SU-DHL-6 (cell line): ENCODE results near the gene SIRPA.

Source experiments
- H2AFZ ChIP-seq: fragments of 200-600 bp; sonication (generic); 2 replicates; pipeline ENCODE4 v1.6.1; 2014; ENCODE audit warnings: low read depth, mild to moderate bottlenecking, moderate library complexity, mixed read lengths, antibody characterized with exemption, low read length; ENCODE audit not compliant: severe bottlenecking
- H3F3A ChIP-seq: fragments of 200-600 bp; shearing (Covaris generic); 2 replicates; pipeline ENCODE4 v1.6.0; 2016; ENCODE audit warnings: antibody characterized with exemption, mild to moderate bottlenecking; ENCODE audit not compliant: insufficient read depth
- H3K27ac ChIP-seq: fragments of 200-600 bp; sonication (generic); 2 replicates; pipeline ENCODE4 v1.5.1; 2016; ENCODE audit warnings: low read depth, mild to moderate bottlenecking, low read length, moderate library complexity, mixed read lengths
- H3K27me3 ChIP-seq: fragments of 200-600 bp; sonication (generic), shearing (Covaris generic); 2 replicates; pipeline ENCODE4 v1.6.0; 2014; ENCODE audit warnings: mild to moderate bottlenecking, low read length
- H3K36me3 ChIP-seq: fragments of 200-600 bp; sonication (generic); 2 replicates; pipeline ENCODE4 v1.6.1; 2014; ENCODE audit warnings: mild to moderate bottlenecking, low read length, mixed read lengths
- H3K4me2 ChIP-seq: fragments of 300-600, 200-600 bp; shearing (Covaris generic), sonication (generic); 2 replicates; pipeline ENCODE4 v1.6.0; 2014; ENCODE audit warnings: low read length, low read depth, mild to moderate bottlenecking; ENCODE audit not compliant: poor library complexity, severe bottlenecking
- H3K4me3 ChIP-seq: fragments of 200-600 bp; sonication (generic); 2 replicates; pipeline ENCODE4 v1.5.1; 2014; ENCODE audit warnings: antibody characterized with exemption, low read length, mild to moderate bottlenecking, mixed read lengths; ENCODE audit not compliant: insufficient read depth, poor library complexity, severe bottlenecking
- H3K79me2 ChIP-seq: fragments of 200-600 bp; sonication (generic); 2 replicates; pipeline ENCODE4 v1.6.1; 2014; ENCODE audit warnings: mild to moderate bottlenecking, low read length, moderate library complexity; ENCODE audit not compliant: insufficient read depth
- H3K9ac ChIP-seq: fragments of 200-600 bp; sonication (generic); 2 replicates; pipeline ENCODE4 v1.7.0; 2014; ENCODE audit warnings: mild to moderate bottlenecking, low read length
- H3K9me2 ChIP-seq: fragments of 200-600 bp; sonication (generic); replicated peaks from 2 replicates; pipeline ENCODE4 v1.6.1; 2014; ENCODE audit warnings: low read length; ENCODE audit not compliant: insufficient read depth
- H3K9me3 ChIP-seq: fragments of 200-600 bp; sonication (generic); 2 replicates; pipeline ENCODE4 v1.6.1; 2014; ENCODE audit warnings: low read length, mixed read lengths; ENCODE audit not compliant: insufficient read depth
- H4K20me1 ChIP-seq: fragments of 200-600 bp; sonication (generic); 2 replicates; pipeline ENCODE4 v1.6.1; 2014; ENCODE audit warnings: low read depth, mild to moderate bottlenecking, antibody characterized with exemption, low read length, moderate library complexity, mixed read lengths
- CTCF ChIP-seq: fragments of 200-600 bp; sonication (generic); IDR thresholded peaks from one replicate; pipeline ENCODE4 v1.5.1; 2017; ENCODE audit warnings: antibody characterized with exemption, mild to moderate bottlenecking, low read length, moderate library complexity; ENCODE audit not compliant: insufficient read depth, poor library complexity, severe bottlenecking
- EZH2phosphoT487 ChIP-seq: fragments of 200-600 bp; sonication (generic), shearing (Covaris generic); conservative IDR thresholded peaks from 2 replicates; pipeline ENCODE4 v1.6.1; 2018; ENCODE audit warnings: mild to moderate bottlenecking, antibody characterized with exemption, low read length, moderate library complexity, mixed read lengths

The SIRPA gene

GRCh38 chr20:1928782-1929181 lies 33.6 kb downstream of the SIRPA start:
- Histone ChIP-seq H3K27ac (no peak overlapping the region), H3K4me3 (no peak overlapping the region), H3F3A (no peaks in the 10 kb centered on the region), H3K9me3 (no peaks in the 10 kb centered on the region), H3K4me2 (no peak overlapping the region), H4K20me1 (no peaks in the 10 kb centered on the region), H3K27me3 (no peaks in the 10 kb centered on the region), H3K9ac (no peak overlapping the region), H2AFZ (no peak overlapping the region), H3K9me2 (no peaks in the 10 kb centered on the region), H3K36me3 (no peaks in the 10 kb centered on the region), H3K79me2 (no peaks in the 10 kb centered on the region)
- TF ChIP-seq CTCF (no peak), EZH2phosphoT487 (no peak)

GRCh38 chr20:1929460-1929859 lies 34.3 kb downstream of the SIRPA start:
- Histone ChIP-seq H3K27me3 (no peaks in the 10 kb centered on the region), H3K79me2 (no peaks in the 10 kb centered on the region), H3K9ac (no peak overlapping the region), H2AFZ (no peak overlapping the region), H3K36me3 (no peaks in the 10 kb centered on the region), H3F3A (no peaks in the 10 kb centered on the region), H3K9me2 (no peaks in the 10 kb centered on the region), H3K4me2 (no peak overlapping the region), H4K20me1 (no peaks in the 10 kb centered on the region), H3K9me3 (no peaks in the 10 kb centered on the region), H3K27ac (no peak overlapping the region), H3K4me3 (no peak overlapping the region)
- TF ChIP-seq CTCF (no peak), EZH2phosphoT487 (no peak)

- Histone ChIP-seq H3K36me3 (no peaks in the 10 kb centered on the region), H3K27me3 (no peaks in the 10 kb centered on the region), H3K9me2 (no peaks in the 10 kb centered on the region), H3K4me3 (no peak overlapping the region), H3K9ac (no peak overlapping the region), H3K9me3 (no peaks in the 10 kb centered on the region), H2AFZ (no peak overlapping the region), H4K20me1 (no peaks in the 10 kb centered on the region), H3K4me2 (no peak overlapping the region), H3K27ac (no peak overlapping the region), H3K79me2 (no peaks in the 10 kb centered on the region), H3F3A (no peaks in the 10 kb centered on the region)
- TF ChIP-seq EZH2phosphoT487 (no peak), CTCF (no peak)
Measured at GRCh38 chr20:1930165-1930564, 35.0 kb downstream of the SIRPA start.

- H3K9ac ChIP-seq = no peak overlapping the region
- no peaks in the 10 kb centered on the region for H3K79me2 ChIP-seq
- no peaks in the 10 kb centered on the region for H3K9me3 ChIP-seq
- no peaks in the 10 kb centered on the region for H3K36me3 ChIP-seq
- H3K4me3 ChIP-seq = no peak overlapping the region
- TF ChIP-seq CTCF (no peak), EZH2phosphoT487 (no peak)
- no peak overlapping the region for H3K27ac ChIP-seq
- H3K27me3 ChIP-seq = no peaks in the 10 kb centered on the region
- H4K20me1 ChIP-seq = no peaks in the 10 kb centered on the region
- no peak overlapping the region for H3K4me2 ChIP-seq
- H2AFZ ChIP-seq = no peak overlapping the region
- H3K9me2 ChIP-seq = no peaks in the 10 kb centered on the region
- H3F3A ChIP-seq = no peaks in the 10 kb centered on the region
Measured at GRCh38 chr20:1931830-1932229, 36.6 kb downstream of the SIRPA start.
